ENCODE results near the gene IL17C. TPM values are rescaled to one million over a fixed set of nuclear protein-coding genes. Genes with fewer than 3 reads are reported as not detected.

IL17C gene
- polyA plus RNA-seq, 2 of the 4 experiments (the other 2 are of a cell fraction) = not detected

- DNase-seq (ENCODE audit: low read depth in 1 of 2, low spot score in 1 of 2) (no peak), FAIRE-seq (no peak), ATAC-seq (no peak)
- peaks cover 11% of the 10 kb centered on the region for H3K4me1 ChIP-seq
- ChIA-PET POLR2A (no interaction called here), CTCF (no interaction called here)
- H3K27ac ChIP-seq = no peak overlapping the region
- H3K4me3 ChIP-seq = no peak overlapping the region
- no peak overlapping the region for H3K4me2 ChIP-seq
- TF ChIP-seq NFE2L2 (conservative IDR thresholded peaks at IDR 0.05; ENCODE audit: low read length) (no peak), BCL3 (IDR thresholded peaks at IDR 0.05) (no peak), FOSL2 (IDR thresholded peaks at IDR 0.05) (no peak), FOSL2 (CRISPR knock-in tag; IDR thresholded peaks at IDR 0.05) (no peak), MAZ (IDR thresholded peaks at IDR 0.05; ENCODE audit: borderline replicate concordance, low read depth, low read length) (no peak), EP300 (IDR thresholded peaks at IDR 0.05) (no peak), JUNB (IDR thresholded peaks at IDR 0.05) (no peak), HES2 (IDR thresholded peaks at IDR 0.05) (no peak), TP53 (CRISPR knock-in tag; IDR thresholded peaks at IDR 0.05) (no peak), BHLHE40 (IDR thresholded peaks at IDR 0.05; ENCODE audit: low read depth, low read length) (no peak), PBX3 (IDR thresholded peaks at IDR 0.05) (no peak), HDAC2 (IDR thresholded peaks at IDR 0.05) (no peak), EHMT2 (IDR thresholded peaks at IDR 0.05; ENCODE audit: low read depth) (no peak), GATA3 (IDR thresholded peaks at IDR 0.05; ENCODE audit: borderline replicate concordance) (no peak), NPAS2 (CRISPR knock-in tag; IDR thresholded peaks at IDR 0.05; ENCODE audit: borderline replicate concordance) (no peak), RNF2 (IDR thresholded peaks at IDR 0.05; ENCODE audit: borderline replicate concordance, low read depth) (no peak), REST (IDR thresholded peaks at IDR 0.05) (no peak)
- 91% methylated on average over 23 of the region's 23 CpGs for WGBS (ENCODE audit: missing lambda C conversion rate)
- no peaks in the 10 kb centered on the region for H3K9me3 ChIP-seq
Measured at GRCh38 chr16:88645941-88646340, 7.6 kb downstream of the IL17C start.

GRCh38 chr16:88646345-88647034 lies 8.1 kb downstream of the IL17C start:
- ATAC-seq (no peak), FAIRE-seq (no peak), DNase-seq (ENCODE audit: low read depth in 1 of 2, low spot score in 1 of 2) (no peak)
- Histone ChIP-seq H3K9me3 (no peaks in the 10 kb centered on the region), H3K27ac (no peak overlapping the region), H3K4me1 (peaks cover 16% of the 10 kb centered on the region), H3K4me2 (no peak overlapping the region), H3K4me3 (no peak overlapping the region)
- POLR2A ChIA-PET = no interaction called here
- CTCF ChIA-PET = no interaction called here
- 85% methylated on average over 20 of the region's 28 CpGs for WGBS (ENCODE audit: missing lambda C conversion rate)
- TF ChIP-seq EHMT2 (IDR thresholded peaks at IDR 0.05; ENCODE audit: low read depth) (no peak), NFE2L2 (conservative IDR thresholded peaks at IDR 0.05; ENCODE audit: low read length) (no peak), REST (IDR thresholded peaks at IDR 0.05) (no peak), GATA3 (IDR thresholded peaks at IDR 0.05; ENCODE audit: borderline replicate concordance) (no peak), MYC (IDR thresholded peaks at IDR 0.05; ENCODE audit: borderline replicate concordance, low read length) (no peak), SREBF2 (IDR thresholded peaks at IDR 0.05) (no peak), CBX2 (IDR thresholded peaks at IDR 0.05; ENCODE audit: borderline replicate concordance, low read depth) (no peak), HOXB5 (CRISPR knock-in tag; IDR thresholded peaks at IDR 0.05) (no peak), BCL3 (IDR thresholded peaks at IDR 0.05) (no peak), NR3C1 (IDR thresholded peaks at IDR 0.05) (no peak), PBX3 (IDR thresholded peaks at IDR 0.05) (no peak), ZSCAN20 (CRISPR knock-in tag; IDR thresholded peaks at IDR 0.05) (no peak)

Data from A549 (cell line).